H9 (cell line): ENCODE data around the gene ZMIZ2. TPM values are rescaled to one million over a fixed set of nuclear protein-coding genes. Genes with fewer than 3 reads are reported as not detected.

Experiments
- DNase-seq: peaks from one replicate; pipeline ENCODE4 v3.0.0-alpha.2; 2017
- H2AFZ ChIP-seq: one replicate; pipeline ENCODE4 v1.6.1; 2013; ENCODE audit warnings: mild to moderate bottlenecking, low read length, control low read depth, moderate library complexity
- H2AK5ac ChIP-seq: 2 replicates; pipeline ENCODE4 v1.6.1; 2013; ENCODE audit warnings: low read length, control low read depth, mixed read lengths; ENCODE audit not compliant: insufficient read length
- H2BK120ac ChIP-seq: one replicate; pipeline ENCODE4 v1.6.1; 2013; ENCODE audit warnings: low read depth, mild to moderate bottlenecking, low read length, control low read depth, inconsistent platforms; ENCODE audit not compliant: poor library complexity, severe bottlenecking
- H2BK12ac ChIP-seq: 2 replicates; pipeline ENCODE4 v1.6.1; 2013; ENCODE audit warnings: low read length, control low read depth, mixed read lengths, low read depth; ENCODE audit not compliant: insufficient read length
- H2BK15ac ChIP-seq: 2 replicates; pipeline ENCODE4 v1.6.1; 2013; ENCODE audit warnings: low read depth, low read length, control low read depth
- H2BK20ac ChIP-seq: one replicate; pipeline ENCODE4 v1.6.1; 2013; ENCODE audit warnings: low read depth, mild to moderate bottlenecking, low read length, control low read depth, inconsistent platforms; ENCODE audit not compliant: poor library complexity, severe bottlenecking
- H2BK5ac ChIP-seq: 2 replicates; pipeline ENCODE4 v1.6.1; 2013; ENCODE audit warnings: low read length, control low read depth, mixed read lengths; ENCODE audit not compliant: insufficient read length
- H3K14ac ChIP-seq: 2 replicates; pipeline ENCODE4 v1.6.1; 2013; ENCODE audit warnings: low read length, control low read depth; ENCODE audit not compliant: insufficient read depth
- H3K18ac ChIP-seq: 2 replicates; pipeline ENCODE4 v1.6.1; 2013; ENCODE audit warnings: low read depth, mild to moderate bottlenecking, mixed read lengths, low read length, control low read depth; ENCODE audit not compliant: insufficient read length
- H3K23ac ChIP-seq: 2 replicates; pipeline ENCODE4 v1.6.1; 2013; ENCODE audit warnings: low read length, control low read depth, mixed read lengths, low read depth; ENCODE audit not compliant: insufficient read length
- H3K23me2 ChIP-seq: 2 replicates; pipeline ENCODE4 v1.6.1; 2013; ENCODE audit warnings: low read depth, mild to moderate bottlenecking, mixed read lengths, low read length, control low read depth; ENCODE audit not compliant: insufficient read length, poor library complexity, severe bottlenecking
- H3K27ac ChIP-seq: 2 replicates; pipeline ENCODE4 v1.5.1; 2013; ENCODE audit warnings: low read length, control low read depth, mixed read lengths, low read depth; ENCODE audit not compliant: insufficient read length
- H3K27me3 ChIP-seq: 2 replicates; pipeline ENCODE4 v1.6.1; 2013; ENCODE audit warnings: low read length, control low read depth, inconsistent platforms; ENCODE audit not compliant: insufficient read depth
- H3K4ac ChIP-seq: 2 replicates; pipeline ENCODE4 v1.6.1; 2013; ENCODE audit warnings: low read depth, mild to moderate bottlenecking, control low read depth, inconsistent platforms, low read length, moderate library complexity
- H3K4me1 ChIP-seq: 2 replicates; pipeline ENCODE4 v1.6.1; 2013; ENCODE audit warnings: low read length, control low read depth, inconsistent platforms; ENCODE audit not compliant: insufficient read depth
- H3K4me2 ChIP-seq: 2 replicates; pipeline ENCODE4 v1.6.1; 2013; ENCODE audit warnings: low read length, control low read depth, mixed read lengths; ENCODE audit not compliant: insufficient read length, insufficient read depth
- H3K56ac ChIP-seq: 2 replicates; pipeline ENCODE4 v1.6.1; 2013; ENCODE audit warnings: low read depth, mild to moderate bottlenecking, mixed read lengths, low read length, control low read depth; ENCODE audit not compliant: insufficient read length
- H3K79me1 ChIP-seq: 2 replicates; pipeline ENCODE4 v1.6.1; 2013; ENCODE audit warnings: low read depth, mild to moderate bottlenecking, moderate library complexity, low read length, control low read depth, inconsistent platforms; ENCODE audit not compliant: insufficient read depth, poor library complexity, severe bottlenecking
- H3K79me2 ChIP-seq: 2 replicates; pipeline ENCODE4 v1.6.1; 2013; ENCODE audit warnings: low read length, control low read depth, inconsistent platforms; ENCODE audit not compliant: insufficient read depth
- H3K9ac ChIP-seq: 2 replicates; pipeline ENCODE4 v1.6.1; 2013; ENCODE audit warnings: low read length, control low read depth, mixed read lengths; ENCODE audit not compliant: insufficient read length; ENCODE audit errors: extremely low read depth
- H3K9me3 ChIP-seq: one replicate; pipeline ENCODE4 v1.6.1; 2013; ENCODE audit warnings: low read depth, low read length, inconsistent platforms; ENCODE audit not compliant: control insufficient read depth
- H3T11ph ChIP-seq: one replicate; pipeline ENCODE4 v1.6.1; 2013; ENCODE audit warnings: mild to moderate bottlenecking, low read length, control low read depth, inconsistent platforms
- H4K20me1 ChIP-seq: one replicate; pipeline ENCODE4 v1.6.1; 2013; ENCODE audit not compliant: control insufficient read depth, insufficient read length, insufficient read depth
- H4K5ac ChIP-seq: 2 replicates; pipeline ENCODE4 v1.6.1; 2013; ENCODE audit warnings: low read depth, mild to moderate bottlenecking, mixed read lengths, low read length, control low read depth; ENCODE audit not compliant: insufficient read length
- H4K8ac ChIP-seq: replicated peaks from 2 replicates; pipeline ENCODE4 v1.6.1; 2013; ENCODE audit warnings: low read length, control low read depth, mixed read lengths, low read depth; ENCODE audit not compliant: insufficient read length
- H4K91ac ChIP-seq: 2 replicates; pipeline ENCODE4 v1.6.1; 2013; ENCODE audit warnings: low read depth, mild to moderate bottlenecking, moderate library complexity, mixed read lengths, low read length, control low read depth; ENCODE audit not compliant: insufficient read length
- H3K27ac Mint-ChIP-seq, 3 experiments: 2 replicates in 2 of 3; 3 replicates in 1 of 3; pipeline ENCODE4 v1.8.0; 2020 to 2021; ENCODE audit warnings: mixed read lengths in 3 of 3, mild to moderate bottlenecking in 1 of 3, moderate library complexity in 1 of 3
- H3K27me3 Mint-ChIP-seq: 2 replicates; pipeline ENCODE4 v1.8.0; 2021; ENCODE audit warnings: low read depth, mild to moderate bottlenecking, moderate library complexity, mixed read lengths
- H3K36me3 Mint-ChIP-seq, 3 experiments: 2 replicates in 2 of 3; 3 replicates in 1 of 3; pipeline ENCODE4 v1.8.0; 2020 to 2021; ENCODE audit warnings: low read depth in 3 of 3, mixed read lengths in 3 of 3; ENCODE audit not compliant: insufficient read depth in 1 of 3
- H3K4me1 Mint-ChIP-seq, 2 experiments: 2 replicates each; pipeline ENCODE4 v1.8.0; 2020; ENCODE audit warnings: mixed read lengths in 2 of 2
- H3K4me3 Mint-ChIP-seq, 2 experiments: 2 replicates in 1 of 2; 3 replicates in 1 of 2; pipeline ENCODE4 v1.8.0; 2020 to 2021; ENCODE audit warnings: mild to moderate bottlenecking in 2 of 2, mixed read lengths in 2 of 2, moderate library complexity in 1 of 2
- H3K9me3 Mint-ChIP-seq, 2 experiments: 2 replicates in 1 of 2; 3 replicates in 1 of 2; pipeline ENCODE4 v1.8.0; 2020; ENCODE audit warnings: mild to moderate bottlenecking in 2 of 2, mixed read lengths in 2 of 2, moderate library complexity in 1 of 2
- CTCF ChIP-seq: fragments of 200-600 bp; sonication (generic); conservative IDR thresholded peaks from 3 replicates; pipeline ENCODE4 v1.8.0; 2021; ENCODE audit warnings: antibody characterized with exemption, mild to moderate bottlenecking
- WGBS: extraction: QIAGEN DNeasy Blood & Tissue Kit; methylation state at CpG from one replicate; pipeline ENCODE4 v1.1.7; 2013; ENCODE audit warnings: missing lambda C conversion rate, low lambda C conversion rate, mixed read lengths; ENCODE audit not compliant: insufficient read length; ENCODE audit errors: extremely low coverage; 5-methylcytosine and 5-hydroxymethylcytosine counted together
- total RNA-seq: library from RNA; stranded (reverse); gene quantifications from 2 replicates; pipeline ENCODE4 v1.2.1, GENCODE V29; 2021

The ZMIZ2 gene
- total RNA-seq, 1 experiment from 2014 or later, result 72.9 TPM

- Histone ChIP-seq H3K4me2 (no peak overlapping the region), H2BK15ac (no peak overlapping the region), H4K20me1 (no peaks in the 10 kb centered on the region), H3K79me2 (no peaks in the 10 kb centered on the region), H4K91ac (no peak overlapping the region), H2AK5ac (no peak overlapping the region), H3K4me1 (no peaks in the 10 kb centered on the region), H2BK12ac (no peak overlapping the region), H3K27me3 (no peaks in the 10 kb centered on the region), H3K9ac (no peak overlapping the region), H2BK5ac (no peak overlapping the region), H3K14ac (no peak overlapping the region), H3K18ac (no peak overlapping the region), H3K23ac (no peak overlapping the region), H4K8ac (no peak overlapping the region), H2AFZ (no peak overlapping the region), H3K23me2 (no peaks in the 10 kb centered on the region), H2BK20ac (no peak overlapping the region), H3K79me1 (no peaks in the 10 kb centered on the region), H3K27ac (no peak overlapping the region), H3T11ph (no peak overlapping the region), H3K9me3 (no peaks in the 10 kb centered on the region), H3K4ac (no peak overlapping the region), H2BK120ac (no peak overlapping the region), H3K56ac (no peak overlapping the region), H4K5ac (no peak overlapping the region)
- DNase-seq, result no peak
- Mint-ChIP-seq H3K4me3 (no peak overlapping the region; a peak in 1 of 5 replicates), H3K9me3 (no peaks in the 10 kb centered on the region), H3K27ac (no peak overlapping the region), H3K4me1 (peaks cover 0 to 3% of the 10 kb centered on the region in 2 experiments; a peak in 1 of 4 replicates), H3K36me3 (no peaks in the 10 kb centered on the region), H3K27me3 (no peaks in the 10 kb centered on the region; the same call in none of the 2 replicates)
- WGBS, result no CpG with 5 or more reads among the region's 2 CpGs
- no peak for TF ChIP-seq CTCF
Observed at GRCh38 chr7:44740055-44740454, 8.6 kb upstream of the ZMIZ2 start.
